Brain pericyte (primary cell): Measurements from ENCODE around the gene IL21R.
"Not testable (repeated sequence)": the region's sequence is repeated elsewhere in the genome, so short reads cannot be mapped to it uniquely, and the experiment has no call there.

Source experiments
- DNase-seq: peaks from one replicate; pipeline ENCODE4 v3.0.0-alpha.2; 2012; ENCODE audit warnings: low read depth, low spot score

Gene IL21R

GRCh38 chr16:27426423-27427408 is 24.7 kb downstream of the IL21R start:
- DNase-seq: peak; percentile 60

GRCh38 chr16:27427538-27427937 is 25.6 kb downstream of the IL21R start:
- DNase-seq: no peak

DNA sequence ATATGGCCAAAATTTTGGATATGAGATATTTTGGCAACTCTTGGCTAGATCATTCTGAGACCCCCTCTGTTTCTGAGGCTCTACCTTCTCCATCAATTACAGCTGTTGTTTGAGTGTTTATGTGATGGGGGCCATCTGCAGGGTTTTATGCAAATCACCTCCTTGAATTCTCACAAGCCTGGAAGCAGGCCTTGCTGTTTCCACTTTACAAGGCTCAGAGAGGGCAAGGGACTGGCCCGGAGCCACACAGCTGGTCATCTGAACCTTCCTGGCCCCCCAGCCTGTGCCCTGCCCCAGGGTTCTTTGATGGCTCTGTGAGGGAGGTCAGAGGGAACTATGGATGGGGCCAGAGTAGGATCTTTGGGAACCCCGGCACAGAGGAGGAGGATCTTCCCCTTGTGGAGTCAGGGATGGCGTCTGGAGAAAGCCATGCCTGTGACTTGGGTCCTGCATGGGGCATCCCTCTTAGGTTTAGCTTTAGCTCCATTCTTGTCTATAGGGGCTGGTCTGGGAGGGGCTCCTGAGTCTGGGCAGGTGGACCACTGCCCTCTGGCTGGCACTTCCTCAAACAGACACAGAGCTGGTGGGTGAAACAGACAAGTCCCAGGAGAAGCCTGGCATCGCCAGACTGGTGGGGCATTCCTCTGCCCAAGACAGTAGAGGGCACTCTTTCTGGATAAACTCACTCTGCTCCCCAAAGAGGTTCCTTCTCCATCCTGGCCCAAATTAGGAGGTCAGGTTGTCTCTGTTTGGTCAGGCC is 26.2 kb downstream of the IL21R start:
- no peak for DNase-seq

DNA sequence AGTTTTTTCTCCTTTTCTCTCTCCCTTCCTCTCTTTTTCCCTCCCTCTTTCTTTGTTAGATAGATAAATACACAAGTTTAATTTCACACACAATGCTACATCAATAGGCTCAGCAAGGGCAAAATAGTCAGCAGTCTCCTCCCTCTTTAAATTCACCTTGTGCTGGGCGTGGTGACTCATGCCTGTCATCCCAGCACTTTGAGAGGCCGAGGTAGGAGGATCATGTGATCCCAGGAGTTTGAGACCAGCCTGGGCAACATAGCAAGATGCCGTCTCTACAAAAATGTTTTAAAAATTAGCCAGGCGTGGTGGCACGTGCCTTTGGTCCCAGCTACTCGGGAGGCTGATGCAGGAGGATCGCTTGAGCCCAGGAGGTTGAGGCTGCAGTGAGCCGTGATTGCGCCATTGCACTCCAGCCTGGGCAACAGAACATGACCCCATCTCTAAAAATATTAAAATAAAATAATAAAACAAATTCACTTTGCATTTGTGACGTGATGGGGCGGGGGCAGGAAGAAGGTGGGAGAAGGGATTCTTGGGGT is 27.4 kb downstream of the IL21R start:
- no peak for DNase-seq

- DNase-seq: no peak
Measured at GRCh38 chr16:27429981-27430441, 28.0 kb downstream of the IL21R start.

GRCh38 chr16:27430512-27430911 is 28.5 kb downstream of the IL21R start:
- no peak for DNase-seq

- DNase-seq: no peak
Measured at GRCh38 chr16:27430923-27431484, 29.0 kb downstream of the IL21R start.

GRCh38 chr16:27431773-27432532 is 30.0 kb downstream of the IL21R start:
- DNase-seq: no peak

- no peak for DNase-seq
Measured at GRCh38 chr16:27432558-27432957, 30.6 kb downstream of the IL21R start.

DNA sequence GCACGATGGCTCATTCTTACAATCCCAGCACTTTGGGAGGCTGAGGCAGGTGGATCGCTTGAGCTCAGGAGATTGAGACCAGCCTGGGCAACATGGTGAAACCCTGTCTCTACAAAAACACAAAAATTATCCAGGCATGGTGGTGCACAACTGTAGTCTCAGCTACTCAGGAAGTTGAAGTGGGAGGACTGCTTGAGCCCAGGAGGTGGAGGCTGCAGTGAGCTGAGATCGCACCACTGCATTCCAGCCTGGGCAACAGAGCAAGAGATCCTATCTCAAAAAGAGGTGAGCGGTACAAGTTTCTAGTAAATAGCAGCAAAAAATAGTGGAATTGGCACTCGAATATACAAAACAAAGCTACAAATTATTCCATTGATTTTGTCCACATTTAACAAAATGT is 31.2 kb downstream of the IL21R start:
- DNase-seq: not testable (repeated sequence)

GRCh38 chr16:27433636-27434035 is 31.7 kb downstream of the IL21R start:
- no peak for DNase-seq

DNA sequence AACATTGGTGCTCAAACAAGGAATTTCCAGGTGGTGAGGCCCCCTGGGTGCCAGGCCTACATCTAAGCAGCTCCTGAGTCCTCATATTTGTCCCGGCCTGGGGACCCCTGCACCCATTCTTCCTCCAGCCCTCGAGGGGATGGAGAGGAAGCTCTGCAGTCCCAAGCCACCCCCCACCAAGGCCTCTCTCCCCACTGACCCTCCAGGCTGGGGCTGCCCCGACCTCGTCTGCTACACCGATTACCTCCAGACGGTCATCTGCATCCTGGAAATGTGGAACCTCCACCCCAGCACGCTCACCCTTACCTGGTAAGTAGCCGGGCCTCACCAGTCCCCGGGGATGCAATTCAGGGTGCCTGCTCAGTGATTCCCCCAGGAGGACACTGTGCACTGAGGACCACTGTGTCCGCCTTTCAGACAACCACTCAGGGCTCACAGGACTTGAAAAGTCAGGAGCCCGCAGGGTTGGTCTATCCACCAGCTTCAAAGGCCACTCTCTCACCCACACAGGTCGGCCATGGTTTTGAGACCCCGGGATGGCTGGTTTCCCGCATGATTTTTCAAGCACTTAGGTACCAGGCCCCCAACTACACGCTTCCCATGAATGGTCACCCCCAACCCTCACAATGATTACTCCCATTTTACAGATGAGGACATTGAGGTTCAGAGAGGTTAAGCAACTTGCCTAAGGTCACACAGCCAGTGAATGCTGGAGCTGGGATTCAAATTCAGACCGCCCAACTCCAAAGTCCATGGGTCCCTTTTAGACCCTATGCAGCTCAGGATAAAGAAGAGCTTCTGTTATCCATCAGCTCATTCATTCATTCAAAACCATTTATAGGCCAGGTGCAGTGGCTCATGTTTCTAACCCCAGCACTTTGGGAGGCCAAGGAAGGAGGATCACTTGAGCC is 32.4 kb downstream of the IL21R start:
- no peak for DNase-seq

GRCh38 chr16:27435146-27435545 is 33.2 kb downstream of the IL21R start:
- not testable (repeated sequence) for DNase-seq

DNA sequence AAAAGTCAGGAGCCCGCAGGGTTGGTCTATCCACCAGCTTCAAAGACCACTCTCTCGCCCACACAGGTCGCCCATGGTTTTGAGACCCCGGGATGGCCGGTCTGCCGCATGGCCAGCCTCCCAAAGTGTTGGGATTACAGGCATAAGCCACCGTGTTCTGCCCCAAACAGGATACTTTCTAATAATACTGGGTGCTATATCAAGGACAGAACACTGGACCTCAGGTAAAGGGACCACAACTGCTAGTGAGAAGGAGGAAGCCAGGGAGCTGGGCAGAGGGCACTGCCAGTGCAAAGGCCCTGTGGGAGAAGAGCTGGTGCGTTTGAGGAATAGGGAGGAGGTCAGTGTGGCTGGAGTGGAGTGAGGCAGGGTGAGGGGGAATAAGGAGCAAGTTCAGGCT is 34.1 kb downstream of the IL21R start:
- no peak for DNase-seq

- no peak for DNase-seq
Measured at GRCh38 chr16:27436921-27437650, 35.1 kb downstream of the IL21R start.

DNA sequence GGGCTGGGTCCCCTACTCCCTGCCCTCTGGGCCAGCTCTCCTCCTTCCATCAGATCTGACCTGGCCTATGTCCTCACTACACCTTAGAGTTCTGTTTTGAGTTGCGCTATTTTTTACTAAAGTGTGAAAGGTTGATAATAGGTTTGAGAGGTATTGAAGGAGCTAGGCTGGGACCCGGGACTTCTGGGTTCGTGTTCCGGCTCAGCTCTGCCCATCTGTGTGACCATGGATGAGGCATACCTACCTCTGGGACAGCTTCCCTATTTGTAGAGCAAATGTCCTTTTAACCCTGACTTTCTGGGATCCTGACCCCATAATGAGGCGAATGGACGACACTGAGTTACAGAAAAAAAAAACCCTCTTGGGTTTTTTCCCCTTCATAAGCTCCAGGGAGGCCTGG is 36.0 kb downstream of the IL21R start:
- no peak for DNase-seq

DNA sequence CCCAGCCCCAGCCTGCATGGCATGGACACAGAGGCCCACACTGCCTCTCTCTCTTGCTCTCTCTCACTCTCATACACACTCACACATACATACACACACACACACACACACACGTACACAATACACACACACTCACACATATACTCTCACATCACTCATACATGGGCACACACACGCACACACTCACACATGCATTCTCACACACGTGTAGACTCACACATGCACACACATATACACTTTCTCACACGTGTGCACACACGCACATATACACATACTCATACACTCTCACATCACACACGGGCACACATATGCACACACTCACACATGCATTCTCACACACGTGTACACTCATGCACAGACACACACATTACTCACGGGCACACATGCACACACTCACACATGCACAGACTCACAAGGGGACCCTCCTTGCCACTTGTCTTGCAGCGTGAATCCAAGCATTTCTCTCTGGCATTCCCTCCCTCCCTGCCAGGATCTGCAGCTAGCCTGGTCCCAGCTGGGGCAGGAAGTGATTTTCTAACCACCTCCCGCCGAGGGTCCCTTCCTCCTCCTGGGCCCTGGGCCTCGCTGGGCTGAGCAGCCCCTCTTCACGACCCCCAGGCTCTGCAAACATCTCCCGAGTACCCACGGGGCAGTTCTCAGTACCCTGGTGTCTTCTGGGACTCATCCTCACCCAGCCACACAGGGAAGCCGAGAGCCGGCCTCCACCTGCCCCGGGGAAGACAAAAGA is 37.5 kb downstream of the IL21R start:
- no peak for DNase-seq

GRCh38 chr16:27441276-27441675 is 39.3 kb downstream of the IL21R start:
- DNase-seq: no peak

- no peak for DNase-seq
Measured at GRCh38 chr16:27441998-27442397, 40.0 kb downstream of the IL21R start.
